Astrocyte of the spinal cord (primary cell): ENCODE results near the gene HOXB9.

Experiments
- DNase-seq: peaks from one replicate; pipeline ENCODE4 v3.0.0; 2011; ENCODE audit warnings: low read depth, low spot score
- H3K4me3 ChIP-seq: 2 replicates; pipeline ENCODE4 v1.5.1; 2011; ENCODE audit warnings: low read depth, mild to moderate bottlenecking, low read length, moderate library complexity
- in situ Hi-C: cut with HindIII; loops from 2 replicates; pipeline ENCODE4 v1.10.0; 2017; ENCODE audit warnings: low sequenced_read_pairs
- TF ChIP-seq, protein P1 (sequence below): IDR thresholded peaks from 2 replicates; pipeline ENCODE4 v1.5.1; 2012; ENCODE audit warnings: low read depth, mild to moderate bottlenecking, low read length, inconsistent platforms

Gene HOXB9

DNA sequence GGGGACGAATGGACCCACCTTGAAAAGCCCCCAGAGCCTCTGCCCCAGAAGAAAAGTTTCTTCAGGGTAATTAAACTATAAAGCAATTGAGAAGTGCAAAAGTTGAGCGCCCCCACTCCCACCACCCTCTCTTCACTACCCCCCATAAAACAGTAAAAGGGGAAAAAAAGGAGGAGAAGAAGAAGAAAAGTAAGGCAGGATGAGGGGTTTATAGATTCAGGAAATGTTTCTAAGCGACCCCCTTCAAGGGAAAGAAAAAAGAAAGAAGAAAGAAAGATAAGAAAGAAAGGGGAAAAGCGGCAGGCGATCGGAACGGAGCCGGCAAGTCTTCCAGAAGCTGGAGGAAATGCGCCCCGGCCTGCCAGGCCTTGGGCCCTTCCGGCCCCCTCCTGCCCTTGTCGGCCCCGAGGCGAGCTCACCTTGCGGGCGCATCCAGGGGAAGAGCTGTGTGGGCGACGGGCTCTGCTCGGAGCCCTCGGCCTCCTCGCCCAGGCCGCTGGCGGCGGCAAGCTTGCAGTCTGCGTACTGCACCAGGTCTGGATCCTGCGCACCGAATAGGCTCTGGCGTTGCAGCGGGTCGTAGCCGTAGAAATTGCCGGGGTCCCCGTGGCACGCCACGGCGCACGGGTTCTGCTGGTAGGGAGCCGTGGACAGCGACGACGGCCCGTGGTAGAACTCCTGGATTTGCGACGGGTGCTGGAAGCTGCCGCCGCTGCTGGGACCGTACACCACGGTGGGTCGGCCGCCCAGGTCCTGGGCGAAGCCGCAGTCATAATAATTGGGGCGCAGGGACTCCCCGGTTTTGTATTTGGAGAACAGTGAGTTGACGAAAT is 12.1 kb downstream of the HOXB9 start:
- in situ Hi-C loops: no loop called here
- TF ChIP-seq, protein P1, sequence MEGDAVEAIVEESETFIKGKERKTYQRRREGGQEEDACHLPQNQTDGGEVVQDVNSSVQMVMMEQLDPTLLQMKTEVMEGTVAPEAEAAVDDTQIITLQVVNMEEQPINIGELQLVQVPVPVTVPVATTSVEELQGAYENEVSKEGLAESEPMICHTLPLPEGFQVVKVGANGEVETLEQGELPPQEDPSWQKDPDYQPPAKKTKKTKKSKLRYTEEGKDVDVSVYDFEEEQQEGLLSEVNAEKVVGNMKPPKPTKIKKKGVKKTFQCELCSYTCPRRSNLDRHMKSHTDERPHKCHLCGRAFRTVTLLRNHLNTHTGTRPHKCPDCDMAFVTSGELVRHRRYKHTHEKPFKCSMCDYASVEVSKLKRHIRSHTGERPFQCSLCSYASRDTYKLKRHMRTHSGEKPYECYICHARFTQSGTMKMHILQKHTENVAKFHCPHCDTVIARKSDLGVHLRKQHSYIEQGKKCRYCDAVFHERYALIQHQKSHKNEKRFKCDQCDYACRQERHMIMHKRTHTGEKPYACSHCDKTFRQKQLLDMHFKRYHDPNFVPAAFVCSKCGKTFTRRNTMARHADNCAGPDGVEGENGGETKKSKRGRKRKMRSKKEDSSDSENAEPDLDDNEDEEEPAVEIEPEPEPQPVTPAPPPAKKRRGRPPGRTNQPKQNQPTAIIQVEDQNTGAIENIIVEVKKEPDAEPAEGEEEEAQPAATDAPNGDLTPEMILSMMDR: no peak
- DNase-seq: peak; percentile 44
- H3K4me3 ChIP-seq: peak overlapping the region; percentile 75

DNA sequence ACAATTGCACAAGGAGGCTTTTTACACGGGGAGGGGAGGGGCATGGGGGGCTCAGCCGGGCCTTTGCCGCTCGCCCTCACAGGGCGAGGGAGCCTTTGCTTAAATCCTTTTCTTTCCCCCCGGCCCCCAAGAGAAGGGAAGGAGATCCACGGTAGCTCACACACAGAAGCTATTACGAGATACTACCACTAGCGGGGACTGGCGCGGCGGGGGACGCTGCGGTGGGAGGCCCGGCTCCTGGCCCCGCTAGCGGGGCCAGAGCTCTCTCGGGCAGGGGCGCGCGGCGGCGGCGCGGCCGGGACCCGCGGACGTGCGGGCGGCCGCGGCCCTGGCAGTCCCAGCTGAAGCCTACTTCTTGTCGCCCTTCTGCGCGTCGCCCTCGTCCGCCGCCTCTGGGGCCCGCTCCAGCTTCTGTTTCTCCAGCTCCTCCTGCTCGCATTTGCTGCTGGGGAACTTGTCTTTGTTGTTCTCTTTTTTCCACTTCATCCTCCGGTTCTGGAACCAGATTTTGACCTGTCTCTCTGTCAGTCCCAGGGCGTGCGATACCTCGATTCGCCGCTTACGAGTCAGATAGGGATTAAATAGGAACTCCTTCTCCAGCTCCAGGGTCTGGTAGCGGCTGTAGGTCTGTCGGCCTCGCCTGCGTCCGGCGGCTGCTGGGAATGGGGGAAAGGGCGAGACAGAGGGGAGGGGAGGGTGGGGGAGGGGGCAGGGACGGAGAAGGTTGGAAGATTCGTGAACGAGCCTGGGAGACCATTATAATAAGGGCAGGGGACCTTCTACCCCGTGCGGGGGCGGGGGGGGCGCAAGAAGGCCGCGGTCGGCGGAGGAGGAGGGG is 13.1 kb downstream of the HOXB9 start:
- peak overlapping the region; percentile 75 for H3K4me3 ChIP-seq
- TF ChIP-seq, protein P1: peak; percentile 11
- in situ Hi-C loops: no loop called here
- DNase-seq: peak; percentile 53

DNA sequence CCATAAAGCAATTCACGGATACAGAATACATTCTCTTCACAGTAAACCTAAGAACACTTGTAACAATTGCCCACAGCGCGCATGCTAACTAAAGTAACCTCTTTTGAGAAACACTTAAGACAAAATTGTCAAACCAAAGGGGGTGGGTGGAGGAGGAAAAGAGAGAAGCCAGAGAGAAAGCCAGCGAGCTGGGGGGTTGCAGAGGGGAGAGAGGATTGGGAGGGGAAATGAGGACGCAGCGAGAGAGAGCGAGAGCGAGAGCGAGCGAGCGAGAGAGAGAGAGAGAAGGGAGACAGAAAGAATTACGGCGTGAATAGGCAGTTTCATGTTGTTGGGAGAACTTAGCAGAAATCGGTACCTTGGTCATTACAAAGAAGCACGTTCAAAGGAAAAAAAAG is 13.7 kb downstream of the HOXB9 start:
- TF ChIP-seq, protein P1: no peak
- H3K4me3 ChIP-seq: peak overlapping the region; percentile 75
- peak; percentile 61 for DNase-seq
- in situ Hi-C loops: no loop called here

DNA sequence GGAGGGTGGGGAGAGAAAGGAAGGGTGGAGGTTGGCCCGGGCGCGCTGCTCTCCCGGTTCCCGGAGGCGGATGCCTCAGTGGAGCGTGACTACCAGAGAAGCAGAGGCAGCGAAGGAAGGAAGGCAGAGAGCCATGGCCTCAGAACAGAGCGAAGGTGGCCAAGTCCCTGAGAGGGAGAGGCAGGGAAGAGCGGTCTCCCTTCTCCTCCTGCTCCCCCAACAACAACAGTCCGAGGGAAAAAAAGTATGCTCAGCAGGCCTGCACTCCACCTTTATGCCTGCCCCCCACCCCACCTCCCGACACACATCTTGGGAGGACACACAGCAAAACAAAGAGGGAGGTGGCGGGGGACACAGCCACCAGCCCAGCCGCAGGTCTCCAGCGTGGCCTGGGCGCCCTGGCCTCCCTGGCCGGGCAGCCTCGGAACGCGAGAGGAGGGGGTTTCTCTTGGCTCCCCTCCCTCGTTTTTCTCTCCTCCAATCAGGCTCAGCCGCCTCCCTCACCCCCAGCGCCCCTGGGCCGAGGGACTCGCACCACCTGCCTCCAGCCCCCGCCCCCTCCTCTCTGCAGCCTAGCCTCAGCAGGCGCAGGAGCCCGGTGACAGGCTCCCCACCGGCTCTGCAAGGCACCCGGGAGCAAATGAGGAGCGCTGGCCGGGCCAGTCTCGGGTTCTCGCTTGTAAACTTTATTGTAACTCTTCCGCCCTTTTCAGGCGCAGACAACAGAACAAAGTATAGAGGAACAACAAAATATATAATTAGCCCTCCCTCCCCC is 14.3 kb downstream of the HOXB9 start:
- H3K4me3 ChIP-seq: peak overlapping the region; percentile 75
- in situ Hi-C loops: no loop called here
- TF ChIP-seq, protein P1: no peak
- DNase-seq: peak; percentile 61

DNA sequence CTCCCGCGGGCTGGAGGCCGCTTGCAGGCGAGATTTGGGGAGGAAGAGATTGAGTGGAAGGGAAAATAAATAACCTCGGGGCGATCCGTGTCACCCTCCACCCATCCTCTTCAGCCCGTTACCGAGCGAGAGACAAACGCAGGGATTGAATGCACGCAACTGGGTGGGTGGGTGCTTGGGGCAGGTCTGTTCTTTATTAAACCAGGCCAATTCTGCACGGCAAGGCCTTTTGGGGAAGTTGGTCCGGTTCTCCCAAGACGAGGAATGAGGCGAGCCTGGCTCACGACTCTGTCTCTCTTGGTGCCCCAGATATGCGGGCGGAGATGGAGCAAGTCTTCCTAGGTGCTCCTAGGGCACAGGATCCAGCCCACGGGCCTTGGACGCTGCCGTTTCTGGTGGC is 14.9 kb downstream of the HOXB9 start:
- peak; percentile 49 for DNase-seq
- peak overlapping the region; percentile 75 for H3K4me3 ChIP-seq
- in situ Hi-C loops: no loop called here
- TF ChIP-seq, protein P1: no peak
